ENCODE data around the gene MORC2.

GRCh38 chr22:30880847-30881246 lies 87.7 kb downstream of the MORC2 start:
- TF ChIP-seq CTCF (IDR thresholded peaks at IDR 0.05 in 8 of 11, conservative IDR thresholded peaks at IDR 0.05 in 3 of 11) (no peak), POLR2AphosphoS5 (IDR thresholded peaks at IDR 0.05) (no peak)
